HG02884 (cell line): ENCODE data around the gene MORN5.

Source experiments
- ATAC-seq: cut with Tn5 transposase; IDR thresholded peaks from one replicate; pipeline ENCODE4 v1.9.1; 2021; ENCODE audit warnings: mild to moderate bottlenecking, moderate library complexity; ENCODE audit not compliant: unreplicated experiment

The MORN5 gene

GRCh38 chr9:122143296-122143695 is 16.4 kb upstream of the MORN5 start:
- ATAC-seq, result no peak

- ATAC-seq, result no peak
These were observed 15.8 kb upstream of the MORN5 start for GRCh38 chr9:122143876-122144405.

- no peak for ATAC-seq
These were observed 14.7 kb upstream of the MORN5 start for GRCh38 chr9:122144836-122145591.

- ATAC-seq, result no peak
These were observed 14.2 kb upstream of the MORN5 start for GRCh38 chr9:122145592-122145863.

GRCh38 chr9:122151267-122151828 is 8.4 kb upstream of the MORN5 start:
- ATAC-seq, result no peak

- no peak for ATAC-seq
These were observed 3.9 kb upstream of the MORN5 start for GRCh38 chr9:122155796-122156195.

DNA sequence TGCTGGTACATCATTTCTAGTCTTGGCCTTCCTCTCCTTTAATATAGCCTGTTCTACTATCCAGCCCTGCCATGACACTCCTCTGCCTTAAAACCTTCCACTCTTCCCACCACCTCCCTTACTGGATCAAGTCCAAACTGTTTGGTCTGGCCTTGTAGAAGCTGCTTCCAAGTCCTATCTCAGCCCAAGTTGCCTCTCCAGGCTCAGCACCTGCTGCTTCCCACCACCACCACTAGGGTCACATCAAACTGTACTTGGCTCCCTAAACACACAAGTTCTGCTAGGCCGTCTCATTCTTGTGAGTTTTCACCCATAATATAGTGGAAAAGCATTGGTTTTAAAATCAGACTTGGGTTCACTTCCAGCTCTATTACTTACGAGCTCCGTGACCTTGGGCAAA is 1.5 kb upstream of the MORN5 start:
- no peak for ATAC-seq

DNA sequence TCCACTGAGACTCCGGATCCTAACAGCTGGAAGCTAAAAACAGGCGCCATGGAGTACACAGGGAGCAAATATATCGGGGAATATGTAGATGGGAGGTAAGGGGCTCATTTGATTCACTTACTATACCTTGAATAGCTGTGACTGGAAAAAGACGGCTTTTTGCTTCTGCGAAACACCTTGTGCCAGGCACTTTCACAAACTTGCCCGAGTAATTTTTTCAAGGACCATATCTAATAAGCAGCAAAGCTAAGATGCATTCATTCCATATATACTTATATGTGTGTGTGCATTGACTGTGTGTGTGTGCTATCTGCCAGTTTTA is 178 bp downstream of the MORN5 start:
- ATAC-seq, result no peak

DNA sequence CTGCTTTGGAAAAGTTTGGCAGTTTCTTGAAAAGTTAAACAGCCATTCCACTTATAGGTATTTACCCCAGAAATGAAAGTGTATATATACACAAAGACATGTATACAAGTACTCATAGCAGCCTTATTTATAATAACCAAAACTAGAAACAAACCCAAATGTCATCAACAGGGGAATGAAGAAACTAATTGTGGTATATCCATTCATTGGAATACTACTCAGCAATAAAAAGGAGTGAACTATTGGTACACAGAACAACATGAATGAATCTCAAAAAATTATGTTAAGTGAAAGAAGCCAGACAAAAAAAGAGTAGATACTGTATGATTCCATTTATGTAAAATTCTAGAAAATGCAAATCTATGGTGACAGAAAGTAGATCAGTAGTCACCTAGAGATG is 2.7 kb downstream of the MORN5 start:
- no peak for ATAC-seq

- ATAC-seq, result no peak
These were observed 4.6 kb downstream of the MORN5 start for GRCh38 chr9:122164286-122164685.

DNA sequence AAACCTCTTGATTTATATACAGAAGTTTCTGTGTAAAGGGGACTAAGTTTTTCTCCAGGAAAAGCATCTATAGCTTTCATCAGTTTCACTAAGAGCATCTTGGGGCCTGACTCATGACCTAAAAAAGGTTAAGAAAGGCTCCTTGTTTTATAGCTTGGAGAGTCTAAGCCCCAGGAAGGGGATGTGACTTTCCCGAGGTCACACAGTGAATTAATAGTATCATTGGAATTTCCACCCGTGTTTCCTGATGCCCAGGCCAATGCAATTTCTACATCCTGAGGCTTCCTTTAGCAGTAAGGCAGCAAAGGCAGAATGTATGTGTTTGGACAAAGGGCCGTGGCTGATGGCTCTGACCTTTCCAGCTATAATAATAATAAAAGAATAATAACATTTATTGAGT is 8.6 kb downstream of the MORN5 start:
- no peak for ATAC-seq

DNA sequence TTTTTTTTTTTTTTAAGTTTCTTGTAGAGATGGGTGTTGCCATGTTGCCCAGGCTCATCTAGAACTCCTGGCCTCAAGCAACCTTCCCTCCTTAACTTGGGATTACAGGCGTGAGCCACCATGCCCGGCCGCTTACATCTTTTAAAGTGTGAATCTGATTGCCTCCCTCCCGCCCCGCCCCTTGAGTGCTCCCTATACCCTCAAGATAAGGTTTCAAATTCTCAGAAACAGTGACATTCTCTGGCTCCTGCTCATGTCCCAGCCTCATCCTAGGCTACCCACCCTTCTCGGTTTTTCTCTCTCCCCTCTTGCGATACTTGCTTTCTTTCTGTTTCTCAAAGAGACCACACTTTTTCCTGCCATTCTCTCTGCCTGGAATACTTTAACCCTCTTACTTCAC is 12.4 kb downstream of the MORN5 start:
- ATAC-seq, result no peak

- no peak for ATAC-seq
These were observed 14.0 kb downstream of the MORN5 start for GRCh38 chr9:122173670-122174069.

DNA sequence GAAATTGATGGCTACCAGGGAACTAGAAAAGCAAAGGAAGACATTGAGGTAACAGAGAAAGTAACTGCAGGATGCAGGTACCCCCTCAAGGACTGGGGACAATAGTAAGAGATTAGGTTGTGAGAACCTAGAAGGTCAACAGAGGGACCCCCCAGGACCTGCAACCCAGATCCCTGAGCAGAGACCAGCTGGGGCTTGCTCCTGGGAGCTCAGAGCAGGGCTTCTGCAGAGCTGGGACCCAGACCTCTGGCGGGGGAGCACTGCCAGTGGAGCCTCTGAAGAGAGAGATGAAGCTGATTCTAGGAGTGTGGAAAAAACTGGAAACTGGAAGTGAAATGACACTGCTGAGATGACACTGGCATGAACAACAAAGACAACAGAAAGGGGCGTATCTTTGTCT is 17.2 kb downstream of the MORN5 start:
- ATAC-seq, result no peak

DNA sequence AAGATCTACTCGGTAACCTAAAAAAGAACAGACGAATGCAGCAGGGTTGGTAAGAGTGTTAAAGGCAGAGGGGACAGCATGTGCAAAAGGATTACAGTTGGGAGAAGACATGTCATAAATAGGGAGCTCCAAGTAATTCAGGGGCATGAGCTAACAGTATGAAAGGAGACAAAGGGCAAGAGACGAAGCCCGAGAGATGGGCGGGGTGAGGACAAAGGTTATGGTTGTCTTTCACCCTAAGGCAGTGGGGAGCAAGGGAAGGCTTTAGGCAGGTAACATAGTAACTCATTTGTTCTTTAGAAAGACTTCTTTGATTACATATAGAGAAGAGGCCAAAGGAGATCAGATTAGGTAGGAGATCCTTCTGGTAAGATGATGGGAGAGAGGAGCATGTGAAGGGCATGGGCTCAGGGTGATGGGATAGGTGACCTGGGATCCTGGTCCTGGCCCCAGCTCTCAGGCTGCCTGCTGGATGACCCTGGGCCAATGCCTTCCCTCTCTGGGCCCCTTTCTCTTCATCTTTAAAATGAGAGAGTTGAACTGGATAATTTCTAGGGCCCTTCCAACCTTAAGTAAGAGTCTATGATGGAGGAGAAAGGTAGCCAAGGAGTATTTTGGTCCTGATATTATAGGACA is 19.5 kb downstream of the MORN5 start:
- ATAC-seq, result no peak

- ATAC-seq, result no peak
These were observed 20.0 kb downstream of the MORN5 start for GRCh38 chr9:122179690-122180074.

GRCh38 chr9:122180633-122181032 is 20.9 kb downstream of the MORN5 start:
- ATAC-seq, result no peak

GRCh38 chr9:122183501-122183900 is 23.8 kb downstream of the MORN5 start:
- no peak for ATAC-seq

DNA sequence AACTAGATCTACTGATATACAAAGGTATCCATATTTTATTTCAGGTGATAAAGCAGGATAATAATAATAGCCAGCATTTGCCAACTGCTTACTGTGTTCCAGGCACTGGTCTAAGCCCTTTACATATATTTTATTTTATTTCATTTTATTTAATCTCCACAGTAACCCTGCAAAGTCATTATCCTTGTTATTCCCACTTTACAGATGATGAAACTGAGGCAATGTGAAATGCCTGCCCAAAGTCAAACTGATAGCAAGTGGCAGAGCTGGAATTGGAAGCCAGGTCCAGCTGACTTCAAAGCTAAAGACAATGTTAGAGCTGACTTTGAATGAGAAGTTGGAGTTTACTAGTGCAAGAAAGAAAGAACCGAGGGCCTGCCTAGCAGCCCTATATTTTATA is 24.8 kb downstream of the MORN5 start:
- ATAC-seq, result no peak

DNA sequence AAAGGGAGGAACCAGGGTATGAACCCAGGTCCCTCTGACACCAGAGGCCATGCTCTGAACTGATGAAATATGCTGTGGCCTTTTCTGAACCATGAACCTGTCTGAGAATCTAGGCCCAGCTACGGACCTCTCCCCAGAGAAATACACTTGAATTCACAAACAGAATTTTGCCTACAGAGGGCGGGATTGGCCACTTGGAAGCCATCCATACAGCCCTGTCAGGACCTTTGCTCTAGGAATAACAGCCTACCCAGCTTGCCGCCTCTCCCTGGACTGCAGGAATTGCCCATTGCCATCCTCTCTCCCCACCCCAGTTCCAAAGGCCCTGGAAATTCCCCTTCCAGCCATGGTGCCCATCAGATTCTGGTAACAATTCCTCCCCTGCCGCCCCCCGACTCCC is 26.6 kb downstream of the MORN5 start:
- ATAC-seq, result no peak

DNA sequence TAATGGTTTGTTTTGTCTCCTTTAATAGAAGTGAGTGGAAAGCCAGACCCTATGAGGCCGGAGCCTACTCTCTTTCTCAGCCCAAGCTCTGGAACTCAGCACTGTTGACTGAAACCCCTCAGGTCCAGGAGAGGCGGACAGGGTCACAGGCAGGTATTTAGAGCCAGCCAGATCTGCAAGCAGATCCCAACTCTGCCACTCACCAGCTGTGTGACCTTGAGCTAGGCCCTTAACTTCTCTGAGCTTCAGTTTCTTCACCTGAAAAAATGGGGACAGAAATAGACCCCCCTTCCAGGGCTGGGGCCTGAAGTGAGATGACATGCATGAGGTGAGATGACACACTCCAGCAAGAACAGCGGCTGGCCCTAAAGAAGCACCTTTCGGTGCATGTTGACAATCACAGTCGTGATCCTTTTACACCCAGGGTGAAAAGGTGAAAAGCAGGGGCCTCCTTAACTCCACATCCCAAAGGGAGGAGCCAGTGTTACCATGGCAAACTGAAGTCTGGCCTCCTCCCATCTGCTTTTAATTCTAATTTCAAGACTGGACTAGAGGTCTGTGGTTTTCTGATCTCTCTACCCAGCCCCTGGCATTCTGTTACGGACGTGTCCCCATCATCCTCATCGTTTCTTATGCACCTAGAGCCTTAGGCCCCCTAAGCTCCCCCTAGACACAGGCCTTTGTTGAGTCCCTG is 27.2 kb downstream of the MORN5 start:
- ATAC-seq, result no peak

DNA sequence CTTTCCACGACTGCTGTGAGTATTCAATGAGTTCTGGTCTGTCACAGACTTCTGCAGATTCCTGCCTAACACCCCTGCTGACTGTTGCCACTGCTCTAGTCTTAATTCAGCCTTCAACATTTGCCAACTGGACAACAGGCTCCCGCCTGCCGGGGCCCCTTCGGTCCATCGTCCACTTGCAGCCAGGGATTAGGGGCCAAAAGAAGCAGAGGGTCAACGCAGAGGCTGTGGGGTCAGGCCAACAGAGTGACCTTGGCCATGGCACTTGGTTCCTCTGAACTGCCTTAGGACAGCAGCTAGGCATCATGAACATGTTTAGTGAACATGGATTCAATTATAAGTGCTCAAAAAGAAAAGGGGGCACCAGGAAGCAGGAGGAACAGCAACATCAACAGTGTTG is 28.7 kb downstream of the MORN5 start:
- no peak for ATAC-seq
